ENCODE measurements around the gene TMEM43.
"Not testable (repeated sequence)": the region's sequence is repeated elsewhere in the genome, so short reads cannot be mapped to it uniquely, and the experiment has no call there.

TMEM43 gene, protein sequence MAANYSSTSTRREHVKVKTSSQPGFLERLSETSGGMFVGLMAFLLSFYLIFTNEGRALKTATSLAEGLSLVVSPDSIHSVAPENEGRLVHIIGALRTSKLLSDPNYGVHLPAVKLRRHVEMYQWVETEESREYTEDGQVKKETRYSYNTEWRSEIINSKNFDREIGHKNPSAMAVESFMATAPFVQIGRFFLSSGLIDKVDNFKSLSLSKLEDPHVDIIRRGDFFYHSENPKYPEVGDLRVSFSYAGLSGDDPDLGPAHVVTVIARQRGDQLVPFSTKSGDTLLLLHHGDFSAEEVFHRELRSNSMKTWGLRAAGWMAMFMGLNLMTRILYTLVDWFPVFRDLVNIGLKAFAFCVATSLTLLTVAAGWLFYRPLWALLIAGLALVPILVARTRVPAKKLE

DNA sequence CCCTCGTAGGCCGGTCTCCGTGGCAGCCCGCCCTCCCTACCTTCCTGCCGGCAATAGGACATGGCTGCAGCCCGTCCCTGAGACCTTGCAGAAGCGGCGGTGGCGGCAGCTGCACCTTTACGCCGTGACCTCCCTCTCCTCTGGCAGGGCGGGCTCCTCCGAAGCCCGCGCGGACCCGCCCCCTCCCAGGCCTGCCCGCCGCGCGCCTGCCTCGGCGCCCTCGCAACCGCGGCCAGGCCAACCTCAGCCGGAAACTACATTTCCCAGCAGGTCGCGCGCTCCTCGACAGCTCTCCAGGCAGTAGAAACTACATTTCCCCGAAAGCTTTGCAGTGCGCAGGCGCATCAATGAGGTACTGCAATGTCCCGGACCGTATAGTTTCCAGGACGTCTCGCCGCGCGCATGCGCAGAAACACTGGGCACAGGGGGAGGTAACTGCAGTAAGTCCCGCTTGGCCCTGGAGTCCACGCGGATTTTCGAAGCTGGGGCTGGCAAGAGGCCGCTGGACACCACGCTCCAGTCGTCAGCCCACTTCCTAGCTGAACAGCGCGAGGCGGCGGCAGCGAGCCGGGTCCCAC is at the start of gene TMEM43, which contains the start of gene CHCHD4:
Gene TMEM43, plus strand, starts transcription at position 438 of the 578 bp plus-strand sequence. CDS start 142 bp downstream, outside the sequence.
Gene CHCHD4, minus strand, starts transcription at position 256 of the 578 bp plus-strand sequence. Its CDS starts 194 bp downstream, at position 62.
- Histone ChIP-seq H3K27ac (peak within 1 kb of the TSS; percentile 79), H3K36me3 (peaks cover 34% of the 10 kb centered on the region)

DNA sequence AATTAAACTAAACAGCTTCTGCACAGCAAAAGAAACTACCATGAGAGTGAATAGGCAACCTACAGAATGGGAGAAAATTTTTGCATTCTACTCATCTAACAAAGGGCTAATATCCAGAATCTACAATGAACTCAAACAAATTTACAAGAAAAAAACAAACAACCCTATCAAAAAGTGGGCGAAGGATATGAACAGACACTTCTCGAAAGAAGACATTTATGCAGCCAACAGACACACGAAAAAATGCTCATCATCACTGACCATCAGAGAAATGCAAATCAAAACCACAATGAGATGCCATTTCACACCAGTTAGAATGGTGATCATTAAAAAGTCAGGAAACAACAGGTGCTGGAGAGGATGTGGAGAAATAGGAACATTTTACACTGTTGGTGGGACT is 49.6 kb upstream of the TMEM43 start:
- H3K27ac ChIP-seq; DNase-seq; H3K36me3 ChIP-seq; H3K9me3 ChIP-seq (ENCODE audit: severe bottlenecking); H3K4me3 ChIP-seq (ENCODE audit: low read depth, low read length); H3K27me3 ChIP-seq (ENCODE audit: insufficient read depth, low read depth, severe bottlenecking): not testable (repeated sequence)

More for the DNA sequence above, at the start of gene TMEM43, which contains the start of gene CHCHD4:
- Histone ChIP-seq H3K27me3 (ENCODE audit: insufficient read depth, low read depth, severe bottlenecking) (no peaks in the 10 kb centered on the region), H3K9me3 (ENCODE audit: severe bottlenecking) (no peaks in the 10 kb centered on the region), H3K4me3 (ENCODE audit: low read depth, low read length) (peak within 1 kb of the TSS; percentile 63)
- TF ChIP-seq, protein P1, sequence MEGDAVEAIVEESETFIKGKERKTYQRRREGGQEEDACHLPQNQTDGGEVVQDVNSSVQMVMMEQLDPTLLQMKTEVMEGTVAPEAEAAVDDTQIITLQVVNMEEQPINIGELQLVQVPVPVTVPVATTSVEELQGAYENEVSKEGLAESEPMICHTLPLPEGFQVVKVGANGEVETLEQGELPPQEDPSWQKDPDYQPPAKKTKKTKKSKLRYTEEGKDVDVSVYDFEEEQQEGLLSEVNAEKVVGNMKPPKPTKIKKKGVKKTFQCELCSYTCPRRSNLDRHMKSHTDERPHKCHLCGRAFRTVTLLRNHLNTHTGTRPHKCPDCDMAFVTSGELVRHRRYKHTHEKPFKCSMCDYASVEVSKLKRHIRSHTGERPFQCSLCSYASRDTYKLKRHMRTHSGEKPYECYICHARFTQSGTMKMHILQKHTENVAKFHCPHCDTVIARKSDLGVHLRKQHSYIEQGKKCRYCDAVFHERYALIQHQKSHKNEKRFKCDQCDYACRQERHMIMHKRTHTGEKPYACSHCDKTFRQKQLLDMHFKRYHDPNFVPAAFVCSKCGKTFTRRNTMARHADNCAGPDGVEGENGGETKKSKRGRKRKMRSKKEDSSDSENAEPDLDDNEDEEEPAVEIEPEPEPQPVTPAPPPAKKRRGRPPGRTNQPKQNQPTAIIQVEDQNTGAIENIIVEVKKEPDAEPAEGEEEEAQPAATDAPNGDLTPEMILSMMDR (IDR thresholded peaks at IDR 0.05; ENCODE audit: low read depth, low read length), result no peak
- DNase-seq, result peak; percentile 99

DNA sequence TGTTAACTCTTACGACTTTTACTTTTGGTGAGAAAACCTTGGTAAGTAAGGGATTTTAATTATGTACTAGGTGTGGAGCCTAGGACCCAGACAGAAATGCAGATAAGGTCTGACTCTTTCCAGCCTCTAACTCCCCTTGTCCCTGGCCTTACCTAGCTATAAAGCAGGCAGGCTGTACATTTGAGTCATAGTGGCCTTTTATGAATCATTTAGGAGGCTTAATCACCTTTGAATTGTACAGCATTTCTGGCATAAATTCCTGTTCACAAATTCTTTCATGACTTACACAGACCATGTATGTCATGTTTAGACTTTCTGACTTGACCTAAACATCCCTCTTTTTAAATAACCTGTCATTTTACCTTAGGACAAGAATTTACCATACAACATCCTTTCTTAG is 47.5 kb upstream of the TMEM43 start:
- TF ChIP-seq, protein P1 (IDR thresholded peaks at IDR 0.05; ENCODE audit: low read depth, low read length), result no peak
- Histone ChIP-seq H3K27ac (no peak overlapping the region), H3K4me3 (ENCODE audit: low read depth, low read length) (no peak overlapping the region), H3K9me3 (ENCODE audit: severe bottlenecking) (peaks cover 4% of the 10 kb centered on the region), H3K27me3 (ENCODE audit: insufficient read depth, low read depth, severe bottlenecking) (no peaks in the 10 kb centered on the region), H3K36me3 (no peaks in the 10 kb centered on the region)
- no peak for DNase-seq

DNA sequence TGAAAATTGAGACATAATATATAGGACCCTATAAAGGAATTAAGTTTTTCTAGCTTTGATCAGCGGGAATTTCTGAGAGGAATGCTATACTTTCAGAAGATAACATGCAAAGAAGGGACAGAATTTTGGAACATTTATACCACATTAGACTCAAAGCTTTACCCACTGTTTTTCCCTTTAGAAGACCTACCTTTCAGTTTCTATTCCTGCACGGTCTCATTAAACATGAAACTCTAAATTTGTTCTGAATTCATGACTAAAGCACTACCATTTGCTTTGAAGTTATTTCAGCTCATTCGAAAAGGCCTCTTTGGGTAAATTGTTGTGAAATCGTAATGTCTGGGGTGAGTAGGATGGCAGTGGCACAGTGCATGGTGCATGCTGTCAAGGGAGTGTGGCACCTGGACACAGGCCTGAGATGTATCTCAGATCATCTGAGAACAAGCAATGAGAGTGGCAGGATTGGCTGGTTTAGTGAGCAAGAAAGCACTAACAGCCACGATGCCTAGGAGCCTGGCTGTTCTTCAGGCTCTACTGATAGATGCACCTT is 42.7 kb upstream of the TMEM43 start:
- H3K4me3 ChIP-seq (ENCODE audit: low read depth, low read length), result no peak overlapping the region
- TF ChIP-seq, protein P1 (IDR thresholded peaks at IDR 0.05; ENCODE audit: low read depth, low read length), result no peak
- no peaks in the 10 kb centered on the region for H3K27me3 ChIP-seq (ENCODE audit: insufficient read depth, low read depth, severe bottlenecking)
- no peak for DNase-seq
- H3K27ac ChIP-seq, result no peak overlapping the region
- H3K9me3 ChIP-seq (ENCODE audit: severe bottlenecking), result peaks cover under 1% of the 10 kb centered on the region
- H3K36me3 ChIP-seq, result no peaks in the 10 kb centered on the region

DNA sequence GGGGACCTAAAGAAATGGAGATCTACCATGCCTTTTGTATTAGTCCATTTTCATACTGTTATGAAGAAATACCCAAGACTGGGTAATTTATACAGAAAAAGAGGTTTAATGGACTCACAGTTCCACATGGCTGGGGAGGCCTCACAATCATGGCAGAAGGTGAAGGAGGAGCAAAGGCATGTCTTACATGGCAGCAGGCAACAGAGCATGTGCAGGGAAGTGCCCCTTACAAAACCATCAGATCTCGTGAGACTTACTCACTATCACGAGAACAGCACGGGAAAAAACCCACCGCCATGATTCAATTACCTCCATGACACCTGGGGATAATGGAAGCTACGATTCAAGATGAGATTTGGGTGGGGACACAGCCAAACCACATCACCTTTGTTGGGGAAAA is 37.4 kb upstream of the TMEM43 start:
- not testable (repeated sequence) for DNase-seq; H3K27ac ChIP-seq; H3K4me3 ChIP-seq (ENCODE audit: low read depth, low read length); H3K9me3 ChIP-seq (ENCODE audit: severe bottlenecking); H3K36me3 ChIP-seq; H3K27me3 ChIP-seq (ENCODE audit: insufficient read depth, low read depth, severe bottlenecking)

DNA sequence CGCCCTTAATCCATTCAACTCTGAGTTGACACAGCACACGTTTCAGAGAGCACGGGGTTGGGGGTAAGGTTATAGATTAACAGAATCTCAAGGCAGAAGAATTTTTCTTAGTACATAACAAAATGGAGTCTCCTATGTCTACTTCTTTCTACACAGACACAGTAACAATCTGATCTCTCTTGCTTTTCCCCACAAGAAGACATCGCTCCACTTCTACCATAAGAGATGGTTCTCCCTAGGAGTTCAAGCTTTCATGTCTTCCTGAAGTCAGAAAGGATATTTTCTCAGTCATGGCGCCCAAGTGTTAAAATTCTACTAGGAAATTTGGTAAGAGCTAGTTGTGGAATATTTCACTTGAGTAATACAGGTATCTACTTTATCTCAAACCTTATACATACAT is 32.9 kb upstream of the TMEM43 start:
- not testable (repeated sequence) for H3K4me3 ChIP-seq (ENCODE audit: low read depth, low read length); DNase-seq; H3K27ac ChIP-seq; H3K9me3 ChIP-seq (ENCODE audit: severe bottlenecking); H3K36me3 ChIP-seq; H3K27me3 ChIP-seq (ENCODE audit: insufficient read depth, low read depth, severe bottlenecking)

DNA sequence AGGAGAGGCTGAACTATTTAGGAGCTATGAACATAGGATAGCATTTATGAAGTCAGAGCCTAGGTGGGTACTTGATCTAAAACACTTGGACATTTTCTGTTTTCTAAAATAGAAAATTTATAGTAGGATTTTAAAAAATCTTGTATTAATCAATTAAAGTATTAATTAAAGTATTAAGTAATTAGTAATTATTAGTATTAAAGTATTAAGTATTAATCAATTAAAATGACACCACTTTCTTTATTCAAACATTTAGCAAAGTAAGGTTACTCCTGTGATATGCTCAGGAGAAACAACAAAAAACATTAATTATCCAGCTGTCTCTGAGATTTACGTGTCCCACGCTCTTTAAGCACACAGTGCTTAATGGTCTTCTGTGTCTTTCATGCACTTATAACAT is 32.4 kb upstream of the TMEM43 start:
- no peak overlapping the region for H3K27ac ChIP-seq
- DNase-seq, result no peak
- no peak overlapping the region for H3K4me3 ChIP-seq (ENCODE audit: low read depth, low read length)
- peaks cover 3% of the 10 kb centered on the region for H3K9me3 ChIP-seq (ENCODE audit: severe bottlenecking)
- TF ChIP-seq, protein P1 (IDR thresholded peaks at IDR 0.05; ENCODE audit: low read depth, low read length), result no peak
- no peaks in the 10 kb centered on the region for H3K36me3 ChIP-seq
- no peaks in the 10 kb centered on the region for H3K27me3 ChIP-seq (ENCODE audit: insufficient read depth, low read depth, severe bottlenecking)

Data from WERI-Rb-1 (cell line).